Measurements from ENCODE around the gene ACOX3. TPM values are rescaled to one million over a fixed set of nuclear protein-coding genes. Genes with fewer than 3 reads are reported as not detected.

The ACOX3 gene
- polyA plus RNA-seq, 3 donors, result 3.8 to 16.8 (median 13.3) TPM

DNA sequence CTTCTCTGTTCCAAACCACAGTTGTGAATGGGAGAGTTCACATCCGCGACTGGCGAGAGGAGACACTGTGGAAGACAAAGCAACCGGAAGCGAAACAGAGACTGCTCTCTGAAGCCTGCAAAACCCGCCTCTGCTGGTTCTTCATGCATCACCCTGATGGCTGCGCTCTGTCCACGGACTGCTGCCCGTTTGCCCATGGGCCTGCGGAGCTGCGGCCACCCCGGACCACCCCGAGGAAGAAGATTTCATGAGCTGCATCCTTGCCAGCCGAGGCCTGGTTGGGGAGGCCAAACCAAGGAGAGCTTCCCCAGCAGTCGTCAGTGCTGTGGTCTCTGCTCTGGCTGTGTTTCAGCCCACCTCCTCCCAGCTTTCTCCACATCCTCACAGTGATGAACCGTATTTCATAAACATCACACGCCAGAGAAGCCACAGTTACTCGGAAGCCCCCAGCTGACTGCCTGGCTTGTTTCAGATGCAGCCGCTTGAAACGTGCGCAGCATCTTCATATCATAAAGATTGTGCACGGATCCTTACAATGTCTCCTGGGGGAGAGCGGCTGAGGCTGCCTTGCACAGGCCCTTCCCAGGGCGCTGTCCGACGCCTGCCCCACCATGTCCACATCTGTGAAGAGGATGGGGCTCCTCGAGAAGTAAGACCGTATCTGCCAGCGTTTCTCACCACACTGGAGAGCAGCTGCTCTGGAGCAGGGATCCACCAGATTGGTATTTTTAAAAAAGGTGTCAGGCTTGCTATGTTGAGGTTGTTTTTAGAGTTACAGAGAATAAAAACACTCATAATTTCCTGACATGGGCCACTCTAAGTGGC lies 35.4 kb upstream of the ACOX3 start:
- Histone ChIP-seq H3K9ac (ENCODE audit: insufficient read depth, low read length, poor library complexity, severe bottlenecking) (no peak overlapping the region), H3K9me3 (replicated peaks in 1 of 2; ENCODE audit: control insufficient read depth in 1 of 2, insufficient read depth in 1 of 2, low read length in 2 of 2) (no peaks in the 10 kb centered on the region), H3K4me1 (ENCODE audit: control insufficient read depth in 1 of 2, insufficient read depth in 2 of 2, low read length in 2 of 2) (no peaks in the 10 kb centered on the region), H2AFZ (ENCODE audit: insufficient read depth, low read depth, low read length, poor library complexity, severe bottlenecking) (no peak overlapping the region), H3K36me3 (replicated peaks in 1 of 2; ENCODE audit: control insufficient read depth in 1 of 2, insufficient read depth in 2 of 2, low read length in 2 of 2) (peaks cover 9 to 33% of the 10 kb centered on the region in 2 donors), H3K27me3 (ENCODE audit: control insufficient read depth in 2 of 2, insufficient read depth in 2 of 2, low read length in 2 of 2) (no peaks in the 10 kb centered on the region), H3K79me2 (ENCODE audit: insufficient read depth, low read length) (no peaks in the 10 kb centered on the region), H4K20me1 (ENCODE audit: insufficient read depth, low read length) (no peaks in the 10 kb centered on the region), H3K4me2 (replicated peaks; ENCODE audit: extremely low read depth, low read length, poor library complexity, severe bottlenecking) (no peak overlapping the region), H3K27ac (ENCODE audit: low read depth in 1 of 2, low read length in 2 of 2) (no peak overlapping the region), H3K4me3 (replicated peaks in 1 of 3; ENCODE audit: low read depth in 2 of 3, low read length in 3 of 3) (no peak overlapping the region)
- 95% methylated on average over 23 of the region's 29 CpGs for WGBS (ENCODE audit: insufficient coverage)
- TF ChIP-seq, protein P1, sequence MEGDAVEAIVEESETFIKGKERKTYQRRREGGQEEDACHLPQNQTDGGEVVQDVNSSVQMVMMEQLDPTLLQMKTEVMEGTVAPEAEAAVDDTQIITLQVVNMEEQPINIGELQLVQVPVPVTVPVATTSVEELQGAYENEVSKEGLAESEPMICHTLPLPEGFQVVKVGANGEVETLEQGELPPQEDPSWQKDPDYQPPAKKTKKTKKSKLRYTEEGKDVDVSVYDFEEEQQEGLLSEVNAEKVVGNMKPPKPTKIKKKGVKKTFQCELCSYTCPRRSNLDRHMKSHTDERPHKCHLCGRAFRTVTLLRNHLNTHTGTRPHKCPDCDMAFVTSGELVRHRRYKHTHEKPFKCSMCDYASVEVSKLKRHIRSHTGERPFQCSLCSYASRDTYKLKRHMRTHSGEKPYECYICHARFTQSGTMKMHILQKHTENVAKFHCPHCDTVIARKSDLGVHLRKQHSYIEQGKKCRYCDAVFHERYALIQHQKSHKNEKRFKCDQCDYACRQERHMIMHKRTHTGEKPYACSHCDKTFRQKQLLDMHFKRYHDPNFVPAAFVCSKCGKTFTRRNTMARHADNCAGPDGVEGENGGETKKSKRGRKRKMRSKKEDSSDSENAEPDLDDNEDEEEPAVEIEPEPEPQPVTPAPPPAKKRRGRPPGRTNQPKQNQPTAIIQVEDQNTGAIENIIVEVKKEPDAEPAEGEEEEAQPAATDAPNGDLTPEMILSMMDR (IDR thresholded peaks at IDR 0.05), result no peak
- no peak overlapping the region for H3K4me3 Mint-ChIP-seq
- intact Hi-C loops (cut with micrococcal nuclease), result no loop called here
- peaks cover 0 to 2% (median 0%) of the 10 kb centered on the region in 7 donors for H3K9me3 Mint-ChIP-seq
- peaks cover 24 to 28% of the 10 kb centered on the region in 2 donors for H3K36me3 Mint-ChIP-seq
- no peaks in the 10 kb centered on the region for H3K4me1 Mint-ChIP-seq
- no peak overlapping the region for H3K27ac Mint-ChIP-seq
- H3K27me3 Mint-ChIP-seq (ENCODE audit: low read depth in 3 of 3), result peaks cover 0 to 2% (median 2%) of the 10 kb centered on the region in 3 donors
- DNase-seq, result no peak

- Histone ChIP-seq H3K27ac (ENCODE audit: low read depth in 1 of 2, low read length in 2 of 2) (no peak overlapping the region), H3K4me3 (replicated peaks in 1 of 3; ENCODE audit: low read depth in 2 of 3, low read length in 3 of 3) (no peak overlapping the region), H4K20me1 (ENCODE audit: insufficient read depth, low read length) (no peaks in the 10 kb centered on the region), H3K9ac (ENCODE audit: insufficient read depth, low read length, poor library complexity, severe bottlenecking) (no peak overlapping the region), H3K36me3 (replicated peaks in 1 of 2; ENCODE audit: control insufficient read depth in 1 of 2, insufficient read depth in 2 of 2, low read length in 2 of 2) (peaks cover 10 to 44% of the 10 kb centered on the region in 2 donors), H3K9me3 (replicated peaks in 1 of 2; ENCODE audit: control insufficient read depth in 1 of 2, insufficient read depth in 1 of 2, low read length in 2 of 2) (no peaks in the 10 kb centered on the region), H2AFZ (ENCODE audit: insufficient read depth, low read depth, low read length, poor library complexity, severe bottlenecking) (no peak overlapping the region), H3K27me3 (ENCODE audit: control insufficient read depth in 2 of 2, insufficient read depth in 2 of 2, low read length in 2 of 2) (no peaks in the 10 kb centered on the region), H3K4me1 (ENCODE audit: control insufficient read depth in 1 of 2, insufficient read depth in 2 of 2, low read length in 2 of 2) (no peaks in the 10 kb centered on the region), H3K79me2 (ENCODE audit: insufficient read depth, low read length) (no peaks in the 10 kb centered on the region), H3K4me2 (replicated peaks; ENCODE audit: extremely low read depth, low read length, poor library complexity, severe bottlenecking) (no peak overlapping the region)
- Mint-ChIP-seq H3K36me3 (peaks cover 27 to 36% of the 10 kb centered on the region in 2 donors), H3K4me1 (no peaks in the 10 kb centered on the region), H3K27me3 (ENCODE audit: low read depth in 3 of 3) (peaks cover 0 to 2% (median under 1%) of the 10 kb centered on the region in 3 donors), H3K4me3 (no peak overlapping the region), H3K27ac (no peak overlapping the region), H3K9me3 (peaks cover 0 to 2% (median 0%) of the 10 kb centered on the region in 7 donors)
- intact Hi-C loops (cut with micrococcal nuclease), result no loop called here
- TF ChIP-seq, protein P1 (IDR thresholded peaks at IDR 0.05), result no peak
- DNase-seq, result no peak
- 97% methylated on average over 13 of the region's 13 CpGs for WGBS (ENCODE audit: insufficient coverage)
Observed at GRCh38 chr4:8474856-8475255, 34.3 kb upstream of the ACOX3 start.
